Measurements from ENCODE around the gene ERVFRD-1.
"Not testable (repeated sequence)": the region's sequence is repeated elsewhere in the genome, so short reads cannot be mapped to it uniquely, and the experiment has no call there.

ERVFRD-1 gene

DNA sequence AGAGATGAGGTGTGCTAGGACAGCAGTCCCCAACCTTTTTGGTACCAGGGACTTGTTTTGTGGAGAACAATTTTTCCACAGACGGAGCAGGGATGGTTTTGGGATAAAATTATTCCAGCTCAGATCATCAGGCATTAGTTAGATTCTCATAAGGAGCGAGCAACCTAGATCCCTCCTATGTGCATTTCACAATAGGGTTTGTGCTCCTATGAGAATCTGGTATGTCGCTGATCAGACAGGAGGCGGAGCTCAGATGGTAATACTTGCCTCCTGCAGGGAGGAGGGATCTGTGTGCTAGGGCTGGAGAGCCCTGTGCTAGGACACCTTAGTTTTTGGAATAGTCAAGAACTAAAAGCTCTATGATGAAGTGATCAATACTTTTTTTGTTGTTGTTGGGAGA lies 15.4 kb downstream of the ERVFRD-1 start:
- H3K4me3 ChIP-seq (ENCODE audit: low read length), result peak overlapping the region; percentile 93
- TF ChIP-seq, protein P1, sequence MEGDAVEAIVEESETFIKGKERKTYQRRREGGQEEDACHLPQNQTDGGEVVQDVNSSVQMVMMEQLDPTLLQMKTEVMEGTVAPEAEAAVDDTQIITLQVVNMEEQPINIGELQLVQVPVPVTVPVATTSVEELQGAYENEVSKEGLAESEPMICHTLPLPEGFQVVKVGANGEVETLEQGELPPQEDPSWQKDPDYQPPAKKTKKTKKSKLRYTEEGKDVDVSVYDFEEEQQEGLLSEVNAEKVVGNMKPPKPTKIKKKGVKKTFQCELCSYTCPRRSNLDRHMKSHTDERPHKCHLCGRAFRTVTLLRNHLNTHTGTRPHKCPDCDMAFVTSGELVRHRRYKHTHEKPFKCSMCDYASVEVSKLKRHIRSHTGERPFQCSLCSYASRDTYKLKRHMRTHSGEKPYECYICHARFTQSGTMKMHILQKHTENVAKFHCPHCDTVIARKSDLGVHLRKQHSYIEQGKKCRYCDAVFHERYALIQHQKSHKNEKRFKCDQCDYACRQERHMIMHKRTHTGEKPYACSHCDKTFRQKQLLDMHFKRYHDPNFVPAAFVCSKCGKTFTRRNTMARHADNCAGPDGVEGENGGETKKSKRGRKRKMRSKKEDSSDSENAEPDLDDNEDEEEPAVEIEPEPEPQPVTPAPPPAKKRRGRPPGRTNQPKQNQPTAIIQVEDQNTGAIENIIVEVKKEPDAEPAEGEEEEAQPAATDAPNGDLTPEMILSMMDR (conservative IDR thresholded peaks at IDR 0.05; ENCODE audit: low read depth, low read length), result no peak
- no peak for DNase-seq (ENCODE audit: low read depth)

GRCh38 chr6:11094941-11095340 lies 16.6 kb downstream of the ERVFRD-1 start:
- H3K4me3 ChIP-seq (ENCODE audit: low read length), result peak overlapping the region; percentile 93
- DNase-seq (ENCODE audit: low read depth), result no peak
- TF ChIP-seq, protein P1 (conservative IDR thresholded peaks at IDR 0.05; ENCODE audit: low read depth, low read length), result no peak

DNA sequence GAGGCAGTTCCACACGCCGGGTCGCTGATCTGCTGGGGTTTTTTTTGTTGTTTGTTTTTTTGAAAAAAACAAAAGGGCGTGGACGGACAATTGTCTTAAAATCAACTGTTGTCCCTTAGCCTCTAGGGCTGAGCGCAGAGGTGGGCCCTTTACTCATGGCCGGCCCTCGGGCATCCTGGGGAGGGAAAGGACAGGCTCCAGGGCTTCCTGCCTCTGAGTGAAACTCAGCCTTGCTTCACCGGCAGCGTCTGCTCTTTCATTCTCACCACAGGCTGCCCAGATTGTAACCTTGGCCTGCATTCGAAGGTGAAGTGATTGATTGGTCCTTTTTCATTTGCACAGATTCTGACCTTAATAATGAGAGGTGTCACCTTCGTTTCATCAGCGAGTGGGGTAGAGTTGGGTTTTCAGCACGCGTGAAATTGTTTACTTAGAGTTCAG lies 17.1 kb downstream of the ERVFRD-1 start:
- TF ChIP-seq, protein P1 (conservative IDR thresholded peaks at IDR 0.05; ENCODE audit: low read depth, low read length), result no peak
- H3K4me3 ChIP-seq (ENCODE audit: low read length), result peak overlapping the region; percentile 93
- no peak for DNase-seq (ENCODE audit: low read depth)

DNA sequence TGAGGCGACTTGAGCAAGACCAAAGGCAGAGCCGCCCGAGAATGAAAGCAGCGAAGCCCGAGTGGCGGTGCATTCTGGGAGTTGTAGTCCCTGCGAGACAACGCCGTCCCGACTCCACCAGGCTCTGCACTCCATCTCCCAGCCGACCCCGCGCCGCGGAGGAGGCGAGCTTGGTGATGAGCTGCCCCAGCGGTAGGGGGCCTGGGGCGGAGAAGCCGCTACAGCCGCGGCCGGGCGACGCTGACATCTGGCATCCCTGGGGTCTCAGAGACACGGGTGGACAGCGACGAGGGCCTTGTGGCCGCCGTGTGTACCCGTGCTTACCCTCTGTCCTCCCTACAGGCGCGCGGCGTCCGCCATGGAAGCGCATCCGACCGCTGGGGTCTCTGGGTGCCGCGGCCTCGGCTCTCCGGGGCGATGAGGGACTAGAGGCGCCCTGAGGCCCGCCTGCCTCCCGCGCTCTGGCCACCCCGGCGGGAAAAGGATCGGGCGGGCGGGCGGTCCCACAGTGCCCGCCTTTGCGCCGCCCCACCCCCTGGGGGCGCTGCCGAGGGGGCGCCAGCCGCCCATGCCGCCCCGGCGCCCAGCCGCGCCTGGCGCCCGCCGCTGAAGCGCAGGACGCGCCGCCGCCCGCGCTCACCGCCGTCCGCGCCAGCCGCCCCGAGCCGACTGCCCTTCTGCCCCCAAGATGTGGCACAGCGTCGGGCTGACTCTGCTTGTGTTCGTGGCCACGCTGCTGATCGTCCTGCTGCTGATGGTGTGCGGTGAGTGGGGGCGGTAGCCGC lies 17.7 kb downstream of the ERVFRD-1 start, which contains the start of gene SMIM13:
SMIM13 (plus strand) TSS at position 209 of the 785 bp plus-strand sequence; CDS start at position 689, 480 bp downstream.
- peak; percentile 95 for DNase-seq (ENCODE audit: low read depth)
- peak within 1 kb of the TSS; percentile 93 for H3K4me3 ChIP-seq (ENCODE audit: low read length)
- TF ChIP-seq, protein P1 (conservative IDR thresholded peaks at IDR 0.05; ENCODE audit: low read depth, low read length), result no peak

DNA sequence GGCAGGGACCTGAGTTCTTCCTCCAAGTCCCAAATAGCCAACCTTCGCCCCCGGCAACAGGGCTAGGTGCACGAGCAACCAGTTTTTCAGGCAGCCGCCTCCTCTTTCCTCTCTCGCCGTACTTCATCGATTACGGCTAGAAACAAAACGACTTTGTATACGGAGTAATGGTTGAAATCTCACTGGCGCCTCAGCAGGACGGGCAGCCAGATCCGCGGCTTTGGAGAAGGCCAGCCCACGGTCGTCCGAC lies 18.2 kb downstream of the ERVFRD-1 start:
- no peak for DNase-seq (ENCODE audit: low read depth)
- TF ChIP-seq, protein P1 (conservative IDR thresholded peaks at IDR 0.05; ENCODE audit: low read depth, low read length), result no peak
- H3K4me3 ChIP-seq (ENCODE audit: low read length), result peak overlapping the region; percentile 93

GRCh38 chr6:11092668-11093375 lies 18.7 kb downstream of the ERVFRD-1 start:
- peak overlapping the region; percentile 93 for H3K4me3 ChIP-seq (ENCODE audit: low read length)
- no peak for DNase-seq (ENCODE audit: low read depth)
- TF ChIP-seq, protein P1 (conservative IDR thresholded peaks at IDR 0.05; ENCODE audit: low read depth, low read length), result no peak

- H3K4me3 ChIP-seq (ENCODE audit: low read length), result not testable (repeated sequence)
Observed at GRCh38 chr6:11091141-11091540, 20.4 kb downstream of the ERVFRD-1 start.

More at GRCh38 chr6:11091141-11091540, 20.4 kb downstream of the ERVFRD-1 start:
- DNase-seq (ENCODE audit: low read depth), result not testable (repeated sequence)
